ENCODE results near the gene CORO2A. TPM values are rescaled to one million over a fixed set of nuclear protein-coding genes. Genes with fewer than 3 reads are reported as not detected.

CORO2A gene
- polyA plus RNA-seq, 1 of the 3 experiments (the other 2 are of a cell fraction) = 2.3 TPM

GRCh38 chr9:98142182-98142907 is 50.1 kb downstream of the CORO2A start:
- H3K4me1 ChIP-seq (ENCODE audit: control insufficient read depth in 1 of 2, insufficient read depth in 2 of 2, low read depth in 1 of 2, low read length in 1 of 2) = peaks cover 0 to 28% of the 10 kb centered on the region in 2 experiments; a peak in 1 of 4 replicates
- no peak overlapping the region for H3K4me2 ChIP-seq
- no peak overlapping the region for H2AFZ ChIP-seq (ENCODE audit: low read depth)
- POLR2A ChIA-PET = no interaction called here
- no peaks in the 10 kb centered on the region for H3K36me3 ChIP-seq (replicated peaks in 1 of 2; ENCODE audit: control insufficient read depth in 1 of 2, insufficient read depth in 2 of 2, low read length in 1 of 2)
- no peaks in the 10 kb centered on the region for H3K9me2 ChIP-seq
- no peaks in the 10 kb centered on the region for H3K79me2 ChIP-seq (ENCODE audit: insufficient read depth)
- H3K9ac ChIP-seq = no peak overlapping the region
- H3F3A ChIP-seq (replicated peaks; ENCODE audit: insufficient read depth) = no peaks in the 10 kb centered on the region
- no peak overlapping the region for H3K4me3 ChIP-seq (ENCODE audit: low read depth in 2 of 2, low read length in 1 of 2)
- H4K20me1 ChIP-seq (ENCODE audit: insufficient read depth) = no peaks in the 10 kb centered on the region
- peak; percentile 36 for DNase-seq
- H3K9me3 ChIP-seq = no peaks in the 10 kb centered on the region
- H3K27me3 ChIP-seq (ENCODE audit: insufficient read depth) = no peaks in the 10 kb centered on the region
- peak overlapping the region in 1 of 2 experiments; percentile 24; a peak in 1 of 4 replicates for H3K27ac ChIP-seq (ENCODE audit: low read depth in 2 of 2, low read length in 1 of 2)
- TF ChIP-seq, protein P1, sequence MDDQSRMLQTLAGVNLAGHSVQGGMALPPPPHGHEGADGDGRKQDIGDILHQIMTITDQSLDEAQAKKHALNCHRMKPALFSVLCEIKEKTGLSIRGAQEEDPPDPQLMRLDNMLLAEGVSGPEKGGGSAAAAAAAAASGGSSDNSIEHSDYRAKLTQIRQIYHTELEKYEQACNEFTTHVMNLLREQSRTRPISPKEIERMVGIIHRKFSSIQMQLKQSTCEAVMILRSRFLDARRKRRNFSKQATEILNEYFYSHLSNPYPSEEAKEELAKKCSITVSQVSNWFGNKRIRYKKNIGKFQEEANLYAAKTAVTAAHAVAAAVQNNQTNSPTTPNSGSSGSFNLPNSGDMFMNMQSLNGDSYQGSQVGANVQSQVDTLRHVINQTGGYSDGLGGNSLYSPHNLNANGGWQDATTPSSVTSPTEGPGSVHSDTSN (IDR thresholded peaks at IDR 0.05) = no peak
- 93% methylated on average over 10 of the region's 13 CpGs for WGBS (ENCODE audit: low lambda C conversion rate)
- CTCF ChIA-PET = interaction anchor here (0.7 to 1.5 kb wide), 3 partner anchors 20 to 47 kb away, joined by 3 to 4 read pairs (median 3); partner anchors contain the start of gene TRIM14

DNA sequence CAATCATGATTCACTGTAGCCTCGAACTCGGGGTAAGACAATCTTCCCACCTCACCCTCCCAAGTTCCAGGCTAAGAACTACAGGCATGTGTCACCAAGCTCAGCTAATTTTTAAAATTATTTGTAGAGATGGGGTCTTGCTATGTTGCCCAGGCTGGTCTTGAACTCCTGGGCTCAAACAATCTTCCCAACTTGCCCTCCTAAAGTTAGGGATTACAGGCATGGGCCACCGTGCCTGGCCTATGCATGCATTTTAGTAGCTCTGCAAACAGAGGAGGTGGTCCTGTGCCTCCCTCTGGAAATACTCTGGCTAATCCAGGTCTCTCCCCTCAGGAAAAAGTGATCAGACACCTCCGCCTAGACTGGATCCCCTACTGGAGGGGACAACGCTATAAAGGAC is 51.9 kb downstream of the CORO2A start:
- Histone ChIP-seq H3K27me3 (ENCODE audit: insufficient read depth) (no peaks in the 10 kb centered on the region), H4K20me1 (ENCODE audit: insufficient read depth) (no peaks in the 10 kb centered on the region), H2AFZ (ENCODE audit: low read depth) (no peak overlapping the region), H3K4me3 (ENCODE audit: low read depth in 2 of 2, low read length in 1 of 2) (no peak overlapping the region), H3F3A (replicated peaks; ENCODE audit: insufficient read depth) (no peaks in the 10 kb centered on the region), H3K4me2 (no peak overlapping the region), H3K36me3 (replicated peaks in 1 of 2; ENCODE audit: control insufficient read depth in 1 of 2, insufficient read depth in 2 of 2, low read length in 1 of 2) (no peaks in the 10 kb centered on the region), H3K9me3 (no peaks in the 10 kb centered on the region), H3K9ac (no peak overlapping the region), H3K9me2 (no peaks in the 10 kb centered on the region), H3K4me1 (ENCODE audit: control insufficient read depth in 1 of 2, insufficient read depth in 2 of 2, low read depth in 1 of 2, low read length in 1 of 2) (peaks cover 0 to 13% of the 10 kb centered on the region in 2 experiments; a peak in 1 of 4 replicates), H3K27ac (ENCODE audit: low read depth in 2 of 2, low read length in 1 of 2) (no peak overlapping the region), H3K79me2 (ENCODE audit: insufficient read depth) (no peaks in the 10 kb centered on the region)
- POLR2A ChIA-PET = no interaction called here
- CTCF ChIA-PET = no interaction called here
- no peak for DNase-seq
- WGBS (ENCODE audit: low lambda C conversion rate) = 59% methylated on average over 5 of the region's 5 CpGs
- TF ChIP-seq MXI1 (IDR thresholded peaks at IDR 0.05; ENCODE audit: low read depth, low read length) (no peak), SIN3A (IDR thresholded peaks at IDR 0.05; ENCODE audit: borderline replicate concordance, low read depth, low read length) (no peak), RFX5 (IDR thresholded peaks at IDR 0.05; ENCODE audit: low read length) (no peak), YY1 (IDR thresholded peaks at IDR 0.05; ENCODE audit: low read depth) (no peak), MAX (IDR thresholded peaks at IDR 0.05; ENCODE audit: low read depth) (no peak), EP300 (IDR thresholded peaks at IDR 0.05; ENCODE audit: borderline replicate concordance in 1 of 2, low read depth in 1 of 2, low read length in 1 of 2) (no peak), EZH2phosphoT487 (IDR thresholded peaks at IDR 0.05; ENCODE audit: borderline replicate concordance, low read depth) (no peak), NFIC (IDR thresholded peaks at IDR 0.05; ENCODE audit: borderline replicate concordance) (no peak), POLR2AphosphoS5 (IDR thresholded peaks at IDR 0.05; ENCODE audit: low read depth, low read length) (no peak), MEF2A (IDR thresholded peaks at IDR 0.05; ENCODE audit: borderline replicate concordance, low read depth) (no peak), FOSL2 (IDR thresholded peaks at IDR 0.05; ENCODE audit: borderline replicate concordance, low read depth) (no peak), NRF1 (IDR thresholded peaks at IDR 0.05; ENCODE audit: low read depth, low read length) (no peak), CTCF (IDR thresholded peaks at IDR 0.05) (no peak), GATA2 (CRISPR knock-in tag; IDR thresholded peaks at IDR 0.05) (no peak), SMC3 (IDR thresholded peaks at IDR 0.05; ENCODE audit: low read depth, low read length) (no peak)
- TF ChIP-seq, protein P2, sequence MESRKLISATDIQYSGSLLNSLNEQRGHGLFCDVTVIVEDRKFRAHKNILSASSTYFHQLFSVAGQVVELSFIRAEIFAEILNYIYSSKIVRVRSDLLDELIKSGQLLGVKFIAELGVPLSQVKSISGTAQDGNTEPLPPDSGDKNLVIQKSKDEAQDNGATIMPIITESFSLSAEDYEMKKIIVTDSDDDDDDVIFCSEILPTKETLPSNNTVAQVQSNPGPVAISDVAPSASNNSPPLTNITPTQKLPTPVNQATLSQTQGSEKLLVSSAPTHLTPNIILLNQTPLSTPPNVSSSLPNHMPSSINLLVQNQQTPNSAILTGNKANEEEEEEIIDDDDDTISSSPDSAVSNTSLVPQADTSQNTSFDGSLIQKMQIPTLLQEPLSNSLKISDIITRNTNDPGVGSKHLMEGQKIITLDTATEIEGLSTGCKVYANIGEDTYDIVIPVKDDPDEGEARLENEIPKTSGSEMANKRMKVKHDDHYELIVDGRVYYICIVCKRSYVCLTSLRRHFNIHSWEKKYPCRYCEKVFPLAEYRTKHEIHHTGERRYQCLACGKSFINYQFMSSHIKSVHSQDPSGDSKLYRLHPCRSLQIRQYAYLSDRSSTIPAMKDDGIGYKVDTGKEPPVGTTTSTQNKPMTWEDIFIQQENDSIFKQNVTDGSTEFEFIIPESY (IDR thresholded peaks at IDR 0.05; ENCODE audit: borderline replicate concordance, low read depth) = no peak
- TF ChIP-seq, protein P3, sequence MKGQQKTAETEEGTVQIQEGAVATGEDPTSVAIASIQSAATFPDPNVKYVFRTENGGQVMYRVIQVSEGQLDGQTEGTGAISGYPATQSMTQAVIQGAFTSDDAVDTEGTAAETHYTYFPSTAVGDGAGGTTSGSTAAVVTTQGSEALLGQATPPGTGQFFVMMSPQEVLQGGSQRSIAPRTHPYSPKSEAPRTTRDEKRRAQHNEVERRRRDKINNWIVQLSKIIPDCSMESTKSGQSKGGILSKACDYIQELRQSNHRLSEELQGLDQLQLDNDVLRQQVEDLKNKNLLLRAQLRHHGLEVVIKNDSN (IDR thresholded peaks at IDR 0.05; ENCODE audit: borderline replicate concordance, low read depth) = no peak
- TF ChIP-seq, protein P1 (IDR thresholded peaks at IDR 0.05) = no peak
